ENCODE results near the gene WDR26.

- TF ChIP-seq ZNF274 (IDR thresholded peaks at IDR 0.05; ENCODE audit: low read depth, low read length) (no peak), YY1 (IDR thresholded peaks at IDR 0.05; ENCODE audit: insufficient read depth, insufficient read length) (no peak), SUZ12 (IDR thresholded peaks at IDR 0.05; ENCODE audit: extremely low read depth, insufficient read depth, insufficient read length) (no peak)
Measured at GRCh38 chr1:224348137-224348536, 86.5 kb downstream of the WDR26 start.

All from NT2/D1 (cell line).